ENCODE measurements around the gene XRN2.
"Not testable (repeated sequence)": the region's sequence is repeated elsewhere in the genome, so short reads cannot be mapped to it uniquely, and the experiment has no call there.

The XRN2 gene

GRCh38 chr20:21421601-21422236 is 118.6 kb downstream of the XRN2 start:
- no peak for DNase-seq (ENCODE audit: low read depth in 2 of 2)

GRCh38 chr20:21423712-21424111 is 120.6 kb downstream of the XRN2 start:
- not testable (repeated sequence) for DNase-seq (ENCODE audit: low read depth in 2 of 2)

GRCh38 chr20:21424846-21425245 is 121.7 kb downstream of the XRN2 start:
- DNase-seq (ENCODE audit: low read depth in 2 of 2), result no peak

GRCh38 chr20:21430020-21430419 is 126.9 kb downstream of the XRN2 start:
- no peak for DNase-seq (ENCODE audit: low read depth in 2 of 2)

- no peak for DNase-seq (ENCODE audit: low read depth in 2 of 2)
Observed at GRCh38 chr20:21432911-21433310, 129.8 kb downstream of the XRN2 start.

- DNase-seq (ENCODE audit: low read depth in 2 of 2), result no peak
Observed at GRCh38 chr20:21433329-21433890, 130.3 kb downstream of the XRN2 start.

- DNase-seq (ENCODE audit: low read depth in 2 of 2), result no peak
Observed at GRCh38 chr20:21435576-21435975, 132.4 kb downstream of the XRN2 start.

- no peak for DNase-seq (ENCODE audit: low read depth in 2 of 2)
Observed at GRCh38 chr20:21436205-21436604, 133.1 kb downstream of the XRN2 start.

GRCh38 chr20:21437248-21437647 is 134.1 kb downstream of the XRN2 start:
- DNase-seq (ENCODE audit: low read depth in 2 of 2), result no peak

- no peak for DNase-seq (ENCODE audit: low read depth in 2 of 2)
Observed at GRCh38 chr20:21437816-21438215, 134.7 kb downstream of the XRN2 start.

Measured in activated CD4-positive, alpha-beta T cell treated with anti-CD3 and anti-CD28 coated beads for 24 hours (primary cell).